Endothelial cell of umbilical vein (primary cell): Measurements from ENCODE around the gene MSL3B.
"Not testable (repeated sequence)": the region's sequence is repeated elsewhere in the genome, so short reads cannot be mapped to it uniquely, and the experiment has no call there.

Experiments
- BruUV-seq: library from RNA; stranded (reverse); fragments of 400-500 nt; replicated peaks from 2 replicates; lab custom pipeline; 2021; lab: Mats Ljungman, UMichigan
- CTCF ChIA-PET: fragments of 300-600, 350-600 bp; sonication (Branson Sonifier 250); formaldehyde crosslinking; loops from one replicate; lab custom pipeline; 2021; ENCODE audit warnings: antibody characterized with exemption, inconsistent platforms; lab: Charles Lee
- POLR2A ChIA-PET: fragments of 300-600, 350-600 bp; sonication (Branson Sonifier 250); formaldehyde crosslinking; loops from one replicate; lab custom pipeline; 2021; ENCODE audit warnings: antibody characterized with exemption, inconsistent platforms; lab: Charles Lee
- DNase-seq: peaks from one replicate; pipeline ENCODE4 v3.0.0-alpha.2; 2011; ENCODE audit warnings: low read depth, low spot score
- FAIRE-seq: peaks from 2 replicates; lab custom pipeline; 2011; peaks lifted over from hg19 to GRCh38; lab: Jason Lieb, UNC
- H2AFZ ChIP-seq: 2 replicates; pipeline ENCODE4 v1.6.0; 2012; ENCODE audit warnings: low read depth, low read length, control low read depth, inconsistent platforms
- H3K27ac ChIP-seq: 2 replicates; pipeline ENCODE4 v1.5.1; 2011; ENCODE audit warnings: low read depth, mild to moderate bottlenecking, control low read depth, low read length, moderate library complexity; ENCODE audit not compliant: insufficient read depth
- H3K27me3 ChIP-seq, 2 experiments: 2 replicates each; pipeline versions ENCODE4 v1.6.0 to v1.6.1; 2011; ENCODE audit warnings: low read length in 2 of 2, mixed read lengths in 1 of 2; ENCODE audit not compliant: control insufficient read depth in 2 of 2, insufficient read depth in 2 of 2
- H3K36me3 ChIP-seq, 2 experiments: 2 replicates in 1 of 2; 3 replicates in 1 of 2; pipeline ENCODE4 v1.5.1; 2011; ENCODE audit warnings: low read length in 2 of 2, mild to moderate bottlenecking in 1 of 2, moderate library complexity in 1 of 2; ENCODE audit not compliant: control insufficient read depth in 2 of 2, insufficient read depth in 2 of 2; ENCODE audit errors: extremely low read depth in 1 of 2
- H3K4me1 ChIP-seq: 3 replicates; pipeline ENCODE4 v1.5.1; 2011; ENCODE audit warnings: mild to moderate bottlenecking, low read length; ENCODE audit not compliant: control insufficient read depth, insufficient read depth; ENCODE audit errors: extremely low read depth
- H3K4me2 ChIP-seq: 2 replicates; pipeline ENCODE4 v1.6.1; 2011; ENCODE audit warnings: low read length, control low read depth, mixed read lengths; ENCODE audit not compliant: insufficient read depth
- H3K4me3 ChIP-seq, 3 experiments: fragments of 200-600 bp in 1 of 3; sonication (generic), shearing (Covaris generic) in 1 of 3; replicated peaks in 1 of 3; 2 replicates each; pipeline ENCODE4 v1.5.1; 2011 to 2016; ENCODE audit warnings: control low read depth in 3 of 3, low read length in 3 of 3, mild to moderate bottlenecking in 2 of 3, inconsistent platforms in 1 of 3, low read depth in 1 of 3, moderate library complexity in 1 of 3; ENCODE audit not compliant: insufficient read depth in 1 of 3
- H3K79me2 ChIP-seq: 2 replicates; pipeline ENCODE4 v1.6.0; 2012; ENCODE audit warnings: low read length, inconsistent platforms; ENCODE audit not compliant: control insufficient read depth, insufficient read depth
- H3K9ac ChIP-seq: replicated peaks from 2 replicates; pipeline ENCODE3; 2011; ENCODE audit warnings: low read length, control low read depth; ENCODE audit not compliant: insufficient read depth; ENCODE audit errors: extremely low read depth
- H3K9me1 ChIP-seq: replicated peaks from 3 replicates; pipeline ENCODE4 v1.6.0; 2011; ENCODE audit warnings: mild to moderate bottlenecking, low read length; ENCODE audit not compliant: control insufficient read depth, insufficient read depth; ENCODE audit errors: extremely low read depth
- H3K9me3 ChIP-seq: replicated peaks from 2 replicates; pipeline ENCODE4 v1.5.1; 2012; ENCODE audit warnings: low read length, inconsistent platforms; ENCODE audit not compliant: control insufficient read depth, insufficient read depth
- H4K20me1 ChIP-seq: replicated peaks from 2 replicates; pipeline ENCODE3; 2011; ENCODE audit warnings: mild to moderate bottlenecking, low read length; ENCODE audit not compliant: control insufficient read depth, insufficient read depth; ENCODE audit errors: extremely low read depth
- EZH2 ChIP-seq: IDR thresholded peaks from 2 replicates; pipeline ENCODE4 v1.6.1; 2012; ENCODE audit warnings: borderline replicate concordance, low read depth, mild to moderate bottlenecking, moderate library complexity, low read length, inconsistent platforms; ENCODE audit not compliant: severe bottlenecking
- FOS ChIP-seq: IDR thresholded peaks from 2 replicates; pipeline ENCODE4 v1.6.1; 2011; ENCODE audit warnings: mild to moderate bottlenecking, low read length, moderate library complexity, borderline replicate concordance; ENCODE audit not compliant: insufficient read depth
- GATA2 ChIP-seq: IDR thresholded peaks from 2 replicates; pipeline ENCODE4 v1.7.0; 2011; ENCODE audit warnings: low read depth, mild to moderate bottlenecking, moderate library complexity, mixed read lengths, low read length; ENCODE audit not compliant: insufficient read length, insufficient read depth
- JUN ChIP-seq: IDR thresholded peaks from 2 replicates; pipeline ENCODE4 v1.6.1; 2011; ENCODE audit warnings: borderline replicate concordance, low read depth; ENCODE audit not compliant: insufficient read length, insufficient read depth
- MYC ChIP-seq: IDR thresholded peaks from one replicate; pipeline ENCODE4 v1.6.1; 2011; ENCODE audit warnings: mild to moderate bottlenecking, low read depth, low read length
- POLR2A ChIP-seq: IDR thresholded peaks from 2 replicates; pipeline ENCODE4 v1.6.1; 2012; ENCODE audit warnings: low read depth, mild to moderate bottlenecking, control low read depth, low read length
- POLR2AphosphoS5 ChIP-seq: IDR thresholded peaks from 2 replicates; pipeline ENCODE4 v1.6.1; 2012; ENCODE audit warnings: low read depth, mild to moderate bottlenecking, control low read depth, low read length, moderate library complexity; ENCODE audit not compliant: insufficient read depth
- dilution Hi-C: fragments of 300-500 bp; cut with MboI; formaldehyde crosslinking; loops from one replicate; pipeline ENCODE4 v1.15.0; 2019; ENCODE audit warnings: low sequenced_read_pairs; ENCODE audit not compliant: extremely low pct_ligation_motif_present
- intact Hi-C: fragments of 100-400 bp; cut with micrococcal nuclease; formaldehyde crosslinking; loops from one replicate; pipeline ENCODE4 v1.10.0; 2022
- TF ChIP-seq, protein P1 (sequence below), 2 donors: IDR thresholded peaks; 1 replicate in 1 of 2; 2 replicates in 1 of 2; pipeline ENCODE4 v1.5.1; 2011; ENCODE audit warnings: low read length in 2 of 2, mild to moderate bottlenecking in 2 of 2, moderate library complexity in 2 of 2, control low read depth in 1 of 2, inconsistent platforms in 1 of 2, low read depth in 1 of 2; ENCODE audit not compliant: insufficient read depth in 1 of 2; ENCODE audit errors: extremely low read depth in 1 of 2
- TF ChIP-seq, protein P2 (sequence below): IDR thresholded peaks from 2 replicates; pipeline ENCODE4 v1.6.1; 2011; ENCODE audit not compliant: insufficient read depth, insufficient read length

The MSL3B gene

DNA sequence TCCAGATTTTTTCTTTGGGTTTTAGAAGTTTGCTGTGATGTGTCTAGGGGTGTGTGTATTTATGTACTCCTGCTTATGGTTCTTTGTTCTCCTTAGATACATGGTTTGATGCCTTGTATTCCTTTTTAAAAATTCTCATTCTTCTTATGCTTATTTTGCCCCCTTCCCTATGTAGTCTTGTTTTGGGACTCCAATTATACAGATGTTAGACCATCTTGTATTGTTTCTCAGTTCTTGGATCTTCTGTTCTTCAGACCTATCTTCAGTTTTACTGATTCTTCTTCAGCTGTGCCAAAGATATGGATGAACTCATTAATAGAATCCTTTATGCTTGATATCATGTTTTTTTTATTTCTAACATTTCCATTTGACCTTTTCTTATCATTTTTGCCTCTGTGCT, 14.2 kb upstream of the MSL3B start:
- dilution Hi-C loops, result no loop called here
- intact Hi-C loops, result no loop called here
- TF ChIP-seq MYC, result no peak
- no peak for TF ChIP-seq POLR2A
- TF ChIP-seq EZH2, result no peak
- TF ChIP-seq POLR2AphosphoS5, result no peak
- no peak for TF ChIP-seq JUN
- TF ChIP-seq, protein P1, sequence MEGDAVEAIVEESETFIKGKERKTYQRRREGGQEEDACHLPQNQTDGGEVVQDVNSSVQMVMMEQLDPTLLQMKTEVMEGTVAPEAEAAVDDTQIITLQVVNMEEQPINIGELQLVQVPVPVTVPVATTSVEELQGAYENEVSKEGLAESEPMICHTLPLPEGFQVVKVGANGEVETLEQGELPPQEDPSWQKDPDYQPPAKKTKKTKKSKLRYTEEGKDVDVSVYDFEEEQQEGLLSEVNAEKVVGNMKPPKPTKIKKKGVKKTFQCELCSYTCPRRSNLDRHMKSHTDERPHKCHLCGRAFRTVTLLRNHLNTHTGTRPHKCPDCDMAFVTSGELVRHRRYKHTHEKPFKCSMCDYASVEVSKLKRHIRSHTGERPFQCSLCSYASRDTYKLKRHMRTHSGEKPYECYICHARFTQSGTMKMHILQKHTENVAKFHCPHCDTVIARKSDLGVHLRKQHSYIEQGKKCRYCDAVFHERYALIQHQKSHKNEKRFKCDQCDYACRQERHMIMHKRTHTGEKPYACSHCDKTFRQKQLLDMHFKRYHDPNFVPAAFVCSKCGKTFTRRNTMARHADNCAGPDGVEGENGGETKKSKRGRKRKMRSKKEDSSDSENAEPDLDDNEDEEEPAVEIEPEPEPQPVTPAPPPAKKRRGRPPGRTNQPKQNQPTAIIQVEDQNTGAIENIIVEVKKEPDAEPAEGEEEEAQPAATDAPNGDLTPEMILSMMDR (IDR thresholded peaks at IDR 0.05; ENCODE audit: extremely low read depth in 1 of 2, insufficient read depth in 1 of 2, low read depth in 1 of 2, low read length in 2 of 2), result no peak
- no peak for TF ChIP-seq FOS
- TF ChIP-seq, protein P2, sequence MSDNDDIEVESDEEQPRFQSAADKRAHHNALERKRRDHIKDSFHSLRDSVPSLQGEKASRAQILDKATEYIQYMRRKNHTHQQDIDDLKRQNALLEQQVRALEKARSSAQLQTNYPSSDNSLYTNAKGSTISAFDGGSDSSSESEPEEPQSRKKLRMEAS, result no peak
- no peak for TF ChIP-seq GATA2

DNA sequence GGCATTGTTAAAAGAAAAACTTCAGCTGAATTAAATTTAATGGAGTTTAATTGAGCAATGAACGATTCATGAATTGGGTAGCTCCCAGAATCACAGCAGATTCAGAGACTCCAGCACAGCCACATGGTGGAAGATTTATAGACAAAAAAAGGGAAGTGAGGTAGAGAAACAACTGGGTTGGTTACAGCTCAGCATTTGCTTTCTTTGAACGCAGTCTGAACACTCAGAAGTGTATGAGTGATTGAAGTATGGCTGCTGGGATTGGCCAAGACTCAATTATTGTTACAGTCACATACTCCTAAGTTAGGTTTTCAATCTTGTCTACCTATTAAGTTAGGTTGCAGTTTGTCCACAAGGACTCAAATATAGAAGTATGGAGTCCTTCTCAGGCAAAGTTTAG, 3.9 kb upstream of the MSL3B start:
- H3K36me3 ChIP-seq, H3K9ac ChIP-seq, H2AFZ ChIP-seq, BruUV-seq, POLR2A ChIA-PET, intact Hi-C loops, H3K79me2 ChIP-seq, H3K4me1 ChIP-seq, H3K4me2 ChIP-seq, H3K27ac ChIP-seq, H3K9me1 ChIP-seq, DNase-seq, FAIRE-seq, H3K4me3 ChIP-seq, H4K20me1 ChIP-seq, H3K9me3 ChIP-seq, dilution Hi-C loops: not testable (repeated sequence)
- CTCF ChIA-PET, result interaction anchor here (0.8 kb wide), 1 partner anchor 8 kb away, joined by 4 read pairs; no protein-coding TSS in a partner anchor
- H3K27me3 ChIP-seq, result peaks cover 7 to 34% of the 10 kb centered on the region in 2 experiments

More for the DNA sequence above, 14.2 kb upstream of the MSL3B start:
- Histone ChIP-seq H3K4me1 (no peaks in the 10 kb centered on the region), H3K9me1 (no peaks in the 10 kb centered on the region), H3K4me2 (no peak overlapping the region), H4K20me1 (no peaks in the 10 kb centered on the region), H3K27ac (no peak overlapping the region), H3K36me3 (no peaks in the 10 kb centered on the region), H3K79me2 (no peaks in the 10 kb centered on the region), H2AFZ (no peak overlapping the region), H3K9ac (no peak overlapping the region), H3K4me3 (no peak overlapping the region), H3K27me3 (no peaks in the 10 kb centered on the region), H3K9me3 (no peaks in the 10 kb centered on the region)
- ChIA-PET CTCF (no interaction called here), POLR2A (no interaction called here)
- DNase-seq (no peak), FAIRE-seq (no peak)
- no TSS peak for BruUV-seq
